ENCODE results near the gene KDM6A.

KDM6A gene

DNA sequence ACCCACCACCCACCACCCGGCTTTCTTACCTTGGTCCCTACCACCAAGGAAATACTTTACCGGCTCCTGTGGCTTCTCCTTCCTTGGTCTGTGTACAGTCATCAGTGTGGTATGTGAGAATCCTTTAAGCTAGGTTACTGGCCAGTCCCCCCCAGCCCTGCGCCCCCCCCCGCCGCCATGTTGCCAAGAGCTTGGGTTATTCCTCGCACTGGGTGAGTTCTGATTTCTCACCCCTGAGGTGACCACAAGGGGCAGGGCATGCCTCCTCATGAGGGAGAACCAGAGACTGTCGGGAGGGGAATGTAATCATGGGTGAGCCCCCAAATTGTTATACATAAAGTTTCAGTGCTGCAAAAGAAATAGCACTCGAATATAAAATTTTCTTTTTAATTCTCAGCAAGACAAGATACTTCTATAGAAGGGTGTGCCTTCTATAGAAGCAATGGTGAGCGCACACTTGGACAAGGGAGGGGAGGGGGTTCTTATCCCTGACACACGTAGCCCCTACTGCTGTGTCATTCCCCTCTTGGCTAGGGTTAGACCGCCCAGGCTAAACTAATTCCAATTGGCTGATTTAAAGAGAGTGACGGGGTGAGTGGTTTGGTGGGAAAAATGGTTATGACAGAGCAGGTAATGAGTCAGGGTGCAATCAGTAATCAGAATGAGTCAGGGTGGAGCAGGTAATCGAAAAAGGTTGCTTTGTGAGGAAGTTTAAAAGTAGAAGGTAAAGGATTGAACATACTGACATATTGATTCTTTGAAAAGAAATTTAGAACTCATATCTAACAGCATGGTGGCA lies 133.2 kb downstream of the KDM6A start:
- no peak overlapping the region for H3K4me3 ChIP-seq (replicated peaks; ENCODE audit: low read depth, low read length)
- TF ChIP-seq, protein P1, sequence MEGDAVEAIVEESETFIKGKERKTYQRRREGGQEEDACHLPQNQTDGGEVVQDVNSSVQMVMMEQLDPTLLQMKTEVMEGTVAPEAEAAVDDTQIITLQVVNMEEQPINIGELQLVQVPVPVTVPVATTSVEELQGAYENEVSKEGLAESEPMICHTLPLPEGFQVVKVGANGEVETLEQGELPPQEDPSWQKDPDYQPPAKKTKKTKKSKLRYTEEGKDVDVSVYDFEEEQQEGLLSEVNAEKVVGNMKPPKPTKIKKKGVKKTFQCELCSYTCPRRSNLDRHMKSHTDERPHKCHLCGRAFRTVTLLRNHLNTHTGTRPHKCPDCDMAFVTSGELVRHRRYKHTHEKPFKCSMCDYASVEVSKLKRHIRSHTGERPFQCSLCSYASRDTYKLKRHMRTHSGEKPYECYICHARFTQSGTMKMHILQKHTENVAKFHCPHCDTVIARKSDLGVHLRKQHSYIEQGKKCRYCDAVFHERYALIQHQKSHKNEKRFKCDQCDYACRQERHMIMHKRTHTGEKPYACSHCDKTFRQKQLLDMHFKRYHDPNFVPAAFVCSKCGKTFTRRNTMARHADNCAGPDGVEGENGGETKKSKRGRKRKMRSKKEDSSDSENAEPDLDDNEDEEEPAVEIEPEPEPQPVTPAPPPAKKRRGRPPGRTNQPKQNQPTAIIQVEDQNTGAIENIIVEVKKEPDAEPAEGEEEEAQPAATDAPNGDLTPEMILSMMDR (IDR thresholded peaks at IDR 0.05; ENCODE audit: low read length, missing control alignments): no peak
- DNase-seq (ENCODE audit: low read depth): peak; percentile 7

DNA sequence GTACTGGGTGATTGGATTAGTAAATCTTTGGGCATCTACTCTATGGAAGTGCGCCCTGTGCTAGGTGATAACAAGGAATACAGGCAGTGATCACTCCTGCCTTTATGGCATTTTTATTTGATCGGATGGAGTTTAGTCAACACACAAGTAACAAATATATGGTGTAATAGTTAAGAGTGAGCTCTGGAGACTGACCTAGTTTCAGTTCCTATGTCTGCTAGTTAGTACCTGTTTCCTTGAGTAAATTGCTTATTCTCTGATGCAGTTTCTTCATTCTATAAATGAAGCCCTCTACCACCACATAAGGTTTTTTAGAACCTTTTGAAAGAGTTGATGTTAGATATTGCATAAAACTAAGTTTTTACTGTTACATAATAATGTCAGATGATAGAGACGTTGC lies 134.6 kb downstream of the KDM6A start:
- no peak overlapping the region for H3K4me3 ChIP-seq (replicated peaks; ENCODE audit: low read depth, low read length)
- DNase-seq (ENCODE audit: low read depth): no peak
- TF ChIP-seq, protein P1 (IDR thresholded peaks at IDR 0.05; ENCODE audit: low read length, missing control alignments): no peak

DNA sequence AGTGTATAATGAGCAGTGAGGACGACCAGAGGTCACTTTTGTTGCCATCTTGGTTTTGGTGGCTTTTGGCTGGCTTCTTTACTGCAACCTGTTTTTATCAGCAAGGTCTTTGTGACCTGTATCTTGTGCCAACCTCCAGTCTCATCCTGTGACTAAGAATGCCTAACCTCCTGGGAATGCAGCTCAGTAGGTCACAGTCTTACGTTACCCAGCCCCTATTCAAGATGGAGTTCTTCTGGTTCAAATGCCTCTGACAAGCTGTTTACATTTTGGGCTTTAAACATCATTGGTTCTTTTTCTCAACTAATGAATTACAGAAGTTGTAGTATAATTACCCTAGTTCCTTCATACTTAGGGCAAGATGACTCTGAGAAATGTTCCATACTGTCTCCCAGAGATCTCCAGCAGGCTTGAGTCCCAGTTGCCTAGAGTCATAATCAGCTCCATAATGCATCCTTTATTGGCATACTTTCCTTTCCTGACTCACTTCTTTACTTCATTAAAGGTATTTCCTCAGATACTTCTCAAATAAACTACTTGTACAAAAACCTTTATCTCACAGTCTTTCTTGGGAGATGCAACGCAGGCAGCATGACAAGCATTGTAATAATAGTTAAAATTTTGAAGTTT lies 136.5 kb downstream of the KDM6A start:
- peak; percentile 25 for DNase-seq (ENCODE audit: low read depth)
- TF ChIP-seq, protein P1 (IDR thresholded peaks at IDR 0.05; ENCODE audit: low read length, missing control alignments): no peak
- no peak overlapping the region for H3K4me3 ChIP-seq (replicated peaks; ENCODE audit: low read depth, low read length)

DNA sequence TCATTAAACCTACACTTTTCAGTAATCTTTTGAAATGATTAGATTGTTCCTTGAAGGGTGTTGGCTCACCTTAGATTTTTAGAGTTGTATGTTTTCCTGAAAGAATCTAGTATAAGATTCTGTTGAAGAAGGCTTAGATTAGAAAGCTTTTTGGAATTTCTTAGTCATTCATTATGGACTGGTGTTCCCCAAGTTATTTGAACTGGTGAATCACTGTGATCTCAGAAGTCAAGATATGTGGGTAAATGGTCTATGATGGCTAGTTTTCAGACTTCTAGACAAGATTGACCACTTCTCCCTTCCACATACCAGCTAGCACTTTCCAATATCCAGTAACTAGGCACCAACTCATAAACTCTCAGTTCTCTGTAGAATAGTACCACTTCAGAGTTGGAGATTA lies 138.1 kb downstream of the KDM6A start:
- no peak overlapping the region for H3K4me3 ChIP-seq (replicated peaks; ENCODE audit: low read depth, low read length)
- DNase-seq (ENCODE audit: low read depth): peak; percentile 30
- TF ChIP-seq, protein P1 (IDR thresholded peaks at IDR 0.05; ENCODE audit: low read length, missing control alignments): no peak

DNA sequence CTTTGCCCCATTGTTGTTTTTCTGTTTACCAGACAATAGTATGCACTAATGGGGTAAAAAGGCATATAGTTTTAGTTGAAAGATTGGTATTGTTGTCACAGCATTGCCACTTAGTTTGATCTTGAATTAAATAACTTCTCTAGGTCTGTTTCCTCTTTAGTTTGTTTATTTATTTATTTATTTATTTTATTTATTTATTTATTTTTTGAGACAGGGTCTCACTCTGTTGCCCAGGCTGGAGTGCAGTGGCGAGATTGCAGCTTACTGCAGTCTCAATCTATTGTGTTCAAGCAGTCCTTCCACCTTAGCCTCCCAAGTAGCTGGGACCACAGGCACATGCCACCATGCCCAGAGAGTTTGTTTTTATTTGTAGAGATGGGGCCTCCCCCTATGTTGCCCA lies 138.6 kb downstream of the KDM6A start:
- DNase-seq (ENCODE audit: low read depth): no peak
- H3K4me3 ChIP-seq (replicated peaks; ENCODE audit: low read depth, low read length): no peak overlapping the region
- TF ChIP-seq, protein P1 (IDR thresholded peaks at IDR 0.05; ENCODE audit: low read length, missing control alignments): no peak

DNA sequence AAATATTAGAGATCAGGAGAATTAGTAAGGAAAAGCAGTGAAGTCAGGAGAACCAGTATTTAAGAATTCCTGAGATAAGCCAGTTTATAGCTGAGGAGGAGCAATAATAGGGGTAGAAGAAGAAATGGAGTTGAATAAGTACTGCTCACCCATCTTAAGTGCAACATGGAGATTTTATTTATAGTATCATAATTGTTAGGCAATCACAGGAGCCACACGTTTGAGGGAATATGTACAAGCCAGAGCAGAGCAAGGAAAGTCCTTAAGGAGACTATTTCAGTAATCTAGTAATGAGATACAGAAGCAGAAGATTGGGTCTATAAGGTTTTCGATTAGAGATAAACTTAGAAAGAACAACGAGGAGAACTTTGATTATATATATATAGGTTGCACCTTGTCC lies 145.0 kb downstream of the KDM6A start:
- TF ChIP-seq, protein P1 (IDR thresholded peaks at IDR 0.05; ENCODE audit: low read length, missing control alignments): no peak
- no peak overlapping the region for H3K4me3 ChIP-seq (replicated peaks; ENCODE audit: low read depth, low read length)
- no peak for DNase-seq (ENCODE audit: low read depth)
